ENCODE data around the gene FURIN. TPM values are rescaled to one million over a fixed set of nuclear protein-coding genes. Genes with fewer than 3 reads are reported as not detected.

The FURIN gene
- total RNA-seq, 4 donors from 2014 or later = 61.6 to 120 (median 100) TPM

DNA sequence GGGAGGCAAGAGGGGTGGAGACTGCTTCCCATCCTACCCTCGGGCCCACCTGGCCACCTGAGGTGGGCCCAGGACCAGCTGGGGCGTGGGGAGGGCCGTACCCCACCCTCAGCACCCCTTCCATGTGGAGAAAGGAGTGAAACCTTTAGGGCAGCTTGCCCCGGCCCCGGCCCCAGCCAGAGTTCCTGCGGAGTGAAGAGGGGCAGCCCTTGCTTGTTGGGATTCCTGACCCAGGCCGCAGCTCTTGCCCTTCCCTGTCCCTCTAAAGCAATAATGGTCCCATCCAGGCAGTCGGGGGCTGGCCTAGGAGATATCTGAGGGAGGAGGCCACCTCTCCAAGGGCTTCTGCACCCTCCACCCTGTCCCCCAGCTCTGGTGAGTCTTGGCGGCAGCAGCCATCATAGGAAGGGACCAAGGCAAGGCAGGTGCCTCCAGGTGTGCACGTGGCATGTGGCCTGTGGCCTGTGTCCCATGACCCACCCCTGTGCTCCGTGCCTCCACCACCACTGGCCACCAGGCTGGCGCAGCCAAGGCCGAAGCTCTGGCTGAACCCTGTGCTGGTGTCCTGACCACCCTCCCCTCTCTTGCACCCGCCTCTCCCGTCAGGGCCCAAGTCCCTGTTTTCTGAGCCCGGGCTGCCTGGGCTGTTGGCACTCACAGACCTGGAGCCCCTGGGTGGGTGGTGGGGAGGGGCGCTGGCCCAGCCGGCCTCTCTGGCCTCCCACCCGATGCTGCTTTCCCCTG, 13.8 kb downstream of the FURIN start:
- WGBS = 71% methylated on average over 13 of the region's 19 CpGs
- no peaks in the 10 kb centered on the region for H3K27me3 ChIP-seq
- no peaks in the 10 kb centered on the region for H3K9me3 ChIP-seq
- peaks cover 44% of the 10 kb centered on the region for H3K4me1 ChIP-seq
- DNase-seq (ENCODE audit: low spot score in 2 of 2) = no peak
- H3K4me3 ChIP-seq = no peak overlapping the region
- peaks cover 57% of the 10 kb centered on the region for H3K36me3 ChIP-seq
- TF ChIP-seq POLR2AphosphoS5 (IDR thresholded peaks at IDR 0.05) (no peak), EP300 (IDR thresholded peaks at IDR 0.05) (no peak), POLR2A (IDR thresholded peaks at IDR 0.05) (no peak)
- TF ChIP-seq, protein P1, sequence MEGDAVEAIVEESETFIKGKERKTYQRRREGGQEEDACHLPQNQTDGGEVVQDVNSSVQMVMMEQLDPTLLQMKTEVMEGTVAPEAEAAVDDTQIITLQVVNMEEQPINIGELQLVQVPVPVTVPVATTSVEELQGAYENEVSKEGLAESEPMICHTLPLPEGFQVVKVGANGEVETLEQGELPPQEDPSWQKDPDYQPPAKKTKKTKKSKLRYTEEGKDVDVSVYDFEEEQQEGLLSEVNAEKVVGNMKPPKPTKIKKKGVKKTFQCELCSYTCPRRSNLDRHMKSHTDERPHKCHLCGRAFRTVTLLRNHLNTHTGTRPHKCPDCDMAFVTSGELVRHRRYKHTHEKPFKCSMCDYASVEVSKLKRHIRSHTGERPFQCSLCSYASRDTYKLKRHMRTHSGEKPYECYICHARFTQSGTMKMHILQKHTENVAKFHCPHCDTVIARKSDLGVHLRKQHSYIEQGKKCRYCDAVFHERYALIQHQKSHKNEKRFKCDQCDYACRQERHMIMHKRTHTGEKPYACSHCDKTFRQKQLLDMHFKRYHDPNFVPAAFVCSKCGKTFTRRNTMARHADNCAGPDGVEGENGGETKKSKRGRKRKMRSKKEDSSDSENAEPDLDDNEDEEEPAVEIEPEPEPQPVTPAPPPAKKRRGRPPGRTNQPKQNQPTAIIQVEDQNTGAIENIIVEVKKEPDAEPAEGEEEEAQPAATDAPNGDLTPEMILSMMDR (IDR thresholded peaks at IDR 0.05) = no peak
- no peak overlapping the region for H3K27ac ChIP-seq

GRCh38 chr15:90882781-90883525, 14.6 kb downstream of the FURIN start:
- Histone ChIP-seq H3K4me1 (peaks cover 45% of the 10 kb centered on the region), H3K27me3 (no peaks in the 10 kb centered on the region), H3K9me3 (no peaks in the 10 kb centered on the region), H3K4me3 (no peak overlapping the region), H3K27ac (peak overlapping the region; percentile 87), H3K36me3 (peaks cover 53% of the 10 kb centered on the region)
- no peak for DNase-seq (ENCODE audit: low spot score in 2 of 2)
- TF ChIP-seq POLR2AphosphoS5 (IDR thresholded peaks at IDR 0.05) = no peak
- TF ChIP-seq, protein P1 (IDR thresholded peaks at IDR 0.05) = no peak
- no peak for TF ChIP-seq POLR2A (IDR thresholded peaks at IDR 0.05)
- no peak for TF ChIP-seq EP300 (IDR thresholded peaks at IDR 0.05)
- 61% methylated on average over 13 of the region's 13 CpGs for WGBS

- Histone ChIP-seq H3K27me3 (no peaks in the 10 kb centered on the region), H3K4me3 (peak overlapping the region; percentile 58), H3K4me1 (peaks cover 45% of the 10 kb centered on the region), H3K9me3 (no peaks in the 10 kb centered on the region), H3K36me3 (peaks cover 47% of the 10 kb centered on the region), H3K27ac (peak overlapping the region; percentile 87)
- TF ChIP-seq POLR2A (IDR thresholded peaks at IDR 0.05) (no peak), EP300 (IDR thresholded peaks at IDR 0.05) (no peak), POLR2AphosphoS5 (IDR thresholded peaks at IDR 0.05) (no peak)
- TF ChIP-seq, protein P1 (IDR thresholded peaks at IDR 0.05) = no peak
- no peak for DNase-seq (ENCODE audit: low spot score in 2 of 2)
- WGBS = 57% methylated on average over 7 of the region's 7 CpGs
Observed at GRCh38 chr15:90883526-90883975, 15.2 kb downstream of the FURIN start.

- H3K4me1 ChIP-seq = peaks cover 45% of the 10 kb centered on the region
- WGBS = 3% methylated on average over 24 of the region's 58 CpGs
- no peaks in the 10 kb centered on the region for H3K27me3 ChIP-seq
- H3K36me3 ChIP-seq = peaks cover 41% of the 10 kb centered on the region
- H3K9me3 ChIP-seq = no peaks in the 10 kb centered on the region
- peak in 1 of 2 donors; percentile 87 for DNase-seq (ENCODE audit: low spot score in 2 of 2)
- peak within 1 kb of the TSS; percentile 58 for H3K4me3 ChIP-seq
- TF ChIP-seq POLR2A (IDR thresholded peaks at IDR 0.05) (peak; percentile 53 to 63), EP300 (IDR thresholded peaks at IDR 0.05) (no peak), POLR2AphosphoS5 (IDR thresholded peaks at IDR 0.05) (peak in 1 of 3 donors; percentile 14)
- TF ChIP-seq, protein P1 (IDR thresholded peaks at IDR 0.05) = no peak
- H3K27ac ChIP-seq = peak within 1 kb of the TSS; percentile 87
Observed at GRCh38 chr15:90883976-90884718, 15.8 kb downstream of the FURIN start, which contains the start of gene FES. Gene FES, plus strand, starts transcription at chr15:90884504. Its CDS starts 542 bp downstream, at chr15:90885046.
